Left colon (tissue), 2 donors: ENCODE results near the gene FAM53A. TPM values are rescaled to one million over a fixed set of nuclear protein-coding genes. Genes with fewer than 3 reads are reported as not detected.
"Not testable (repeated sequence)": the region's sequence is repeated elsewhere in the genome, so short reads cannot be mapped to it uniquely, and the experiment has no call there.

ENCODE experiments used
- ATAC-seq: fragments of 200-7000 bp; cut with Tn5 transposase; one replicate; pipeline ENCODE4 v1.9.1; 2020; ENCODE audit warnings: mild to moderate bottlenecking, moderate library complexity
- DNase-seq, 2 donors: peaks; one replicate each; pipeline ENCODE4 v3.0.0-alpha.2; 2020
- intact Hi-C, 2 donors: fragments of 100-400 bp; cut with DNase I in 1 of 2; cut with micrococcal nuclease in 1 of 2; formaldehyde crosslinking; loops; one replicate each; pipeline versions ENCODE4 v1.11.2 to v1.14.0; 2022; cut with DNase I, micrococcal nuclease
- total RNA-seq, 2 donors: library from RNA; stranded (reverse); fragmentation: NEBNext Ultra II Directional; extraction: Animal tissue kit (Norgen Biotek cat#: 25700); gene quantifications; one replicate each; pipeline ENCODE4 v1.2.1, GENCODE V29; 2021
- donor health status: DM: no; HTN: no; CAD: no.
- donor health status: DM: yes; HTN: yes; CAD: no.

FAM53A gene
- total RNA-seq, 2 donors from 2014 or later: 0.49 to 0.61 TPM

GRCh38 chr4:1647432-1647831 lies 36.7 kb downstream of the FAM53A start:
- ATAC-seq (no peak), DNase-seq (no peak)
- intact Hi-C loops: no loop called here

GRCh38 chr4:1646690-1647089 lies 37.4 kb downstream of the FAM53A start:
- intact Hi-C loops: no loop called here
- DNase-seq (no peak), ATAC-seq (no peak)

DNA sequence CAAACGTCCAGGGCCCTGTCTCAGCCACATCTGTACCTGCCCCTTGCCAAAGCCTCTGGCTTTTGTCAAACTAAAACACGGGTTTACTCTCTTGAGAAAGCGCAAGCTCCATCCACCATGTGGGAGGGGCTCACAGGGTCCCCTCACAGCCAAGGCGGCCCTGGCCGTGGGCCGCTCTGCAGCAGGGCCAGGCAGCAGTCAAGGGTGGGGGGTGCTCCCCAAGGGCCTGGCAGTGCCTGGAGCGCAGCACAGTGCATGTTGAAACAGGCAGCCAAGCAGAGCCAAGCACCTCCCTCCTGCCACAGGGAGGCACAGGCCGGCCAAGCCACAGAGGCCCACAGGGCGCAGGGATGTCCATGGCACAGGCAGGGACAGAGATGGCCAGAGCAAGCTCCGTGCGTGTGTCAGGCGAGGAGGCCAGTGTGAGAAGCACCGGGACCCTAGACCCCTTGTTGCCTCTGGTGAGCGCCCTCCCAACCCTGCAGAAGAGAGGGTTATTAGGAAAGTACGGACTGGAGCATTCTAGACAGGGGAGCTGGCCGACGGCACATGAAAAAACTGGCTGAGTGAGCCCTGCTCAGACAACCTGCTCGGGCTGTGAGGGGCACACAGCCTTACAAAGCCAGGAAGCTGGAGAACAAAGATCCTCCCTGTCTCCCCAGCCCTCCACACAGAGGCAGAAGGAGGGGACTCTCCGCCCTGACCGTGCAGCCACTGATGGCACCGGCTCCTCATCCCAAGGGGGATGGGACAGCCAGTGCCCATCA lies 39.0 kb downstream of the FAM53A start:
- DNase-seq (peak; percentile 10 to 72), ATAC-seq (peak; percentile 31)
- intact Hi-C loops: no loop called here

- ATAC-seq: no peak
- intact Hi-C loops: no loop called here
Observed at GRCh38 chr4:1643971-1644735, 40.0 kb downstream of the FAM53A start.

GRCh38 chr4:1642196-1642951 lies 41.7 kb downstream of the FAM53A start:
- no peak for ATAC-seq
- DNase-seq: no peak
- intact Hi-C loops: no loop called here

More at GRCh38 chr4:1643971-1644735, 40.0 kb downstream of the FAM53A start:
- no peak for DNase-seq

DNA sequence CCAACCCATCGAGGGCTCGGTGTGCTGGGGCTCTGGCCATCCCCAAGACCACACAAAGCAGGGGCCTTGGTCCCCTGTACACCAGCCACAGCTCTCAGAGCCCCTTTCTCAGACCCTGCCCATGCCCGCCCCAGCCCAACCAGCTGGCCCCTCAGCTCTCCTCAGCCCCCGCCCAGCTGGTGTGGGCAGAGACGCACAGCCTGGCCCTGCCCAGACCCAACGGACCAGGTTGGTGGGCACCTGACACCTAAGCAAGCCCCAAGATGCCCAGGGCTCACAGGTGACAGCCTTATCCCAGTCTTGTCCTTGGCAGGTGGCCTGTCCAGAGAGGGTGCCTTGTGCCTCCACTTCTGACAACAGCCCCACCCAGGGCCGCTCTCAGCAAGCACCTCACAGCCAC lies 42.4 kb downstream of the FAM53A start:
- DNase-seq (no peak), ATAC-seq (no peak)
- intact Hi-C loops: no loop called here

GRCh38 chr4:1640716-1641503 lies 43.2 kb downstream of the FAM53A start:
- ATAC-seq, intact Hi-C loops: not testable (repeated sequence)

GRCh38 chr4:1640190-1640589 lies 43.9 kb downstream of the FAM53A start:
- DNase-seq: no peak
- no peak for ATAC-seq
- intact Hi-C loops: no loop called here

More at GRCh38 chr4:1640716-1641503, 43.2 kb downstream of the FAM53A start:
- DNase-seq: not testable (repeated sequence)

- no peak for ATAC-seq
- no peak for DNase-seq
- intact Hi-C loops: no loop called here
Observed at GRCh38 chr4:1639299-1639868, 44.7 kb downstream of the FAM53A start.

GRCh38 chr4:1638873-1639272 lies 45.2 kb downstream of the FAM53A start:
- intact Hi-C loops: no loop called here
- no peak for DNase-seq

GRCh38 chr4:1638272-1638598 lies 45.9 kb downstream of the FAM53A start:
- intact Hi-C loops: no loop called here
- ATAC-seq (no peak), DNase-seq (no peak)

More at GRCh38 chr4:1638873-1639272, 45.2 kb downstream of the FAM53A start:
- no peak for ATAC-seq

- intact Hi-C loops: no loop called here
- no peak for ATAC-seq
Observed at GRCh38 chr4:1637580-1638271, 46.4 kb downstream of the FAM53A start.

GRCh38 chr4:1636490-1637211 lies 47.5 kb downstream of the FAM53A start:
- intact Hi-C loops: no loop called here
- DNase-seq (no peak), ATAC-seq (no peak)

More at GRCh38 chr4:1637580-1638271, 46.4 kb downstream of the FAM53A start:
- DNase-seq: no peak

GRCh38 chr4:1635464-1635863 lies 48.6 kb downstream of the FAM53A start:
- no peak for ATAC-seq
- no peak for DNase-seq
- intact Hi-C loops: no loop called here

DNA sequence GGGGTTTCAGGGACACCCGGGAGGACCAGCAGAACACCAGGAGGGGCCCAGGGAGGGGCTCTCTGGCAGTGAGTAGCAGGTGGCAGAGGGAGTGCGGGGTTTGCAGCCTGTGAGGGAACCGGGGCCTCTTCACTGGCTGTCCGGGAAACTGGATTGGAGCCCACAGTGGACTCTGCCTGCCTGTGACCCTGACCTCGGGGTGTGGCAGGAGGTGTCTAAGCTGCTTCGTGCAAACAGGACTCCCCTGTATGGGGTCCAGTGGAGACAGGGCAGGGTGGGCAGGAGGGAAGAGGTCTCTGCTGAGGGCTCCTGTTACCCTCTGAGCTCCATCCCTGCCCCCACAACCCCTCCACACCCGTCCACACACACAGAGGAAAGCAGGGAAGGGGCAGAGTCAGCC lies 50.1 kb downstream of the FAM53A start:
- intact Hi-C loops: loop anchor here in 1 of 2 donors (5.0 kb wide), 1 partner anchor 282 kb away; no protein-coding TSS in a partner anchor
- DNase-seq: no peak
- ATAC-seq: no peak

GRCh38 chr4:1632109-1633104 lies 51.7 kb downstream of the FAM53A start:
- intact Hi-C loops: loop anchor here in 1 of 2 donors (5.0 kb wide), 1 partner anchor 280 kb away; no protein-coding TSS in a partner anchor
- ATAC-seq (no peak), DNase-seq (no peak)
